H9 (cell line): ENCODE data around the gene MBD3L4. TPM values are rescaled to one million over a fixed set of nuclear protein-coding genes. Genes with fewer than 3 reads are reported as not detected.

Experiments used
- DNase-seq: peaks from one replicate; pipeline ENCODE4 v3.0.0-alpha.2; 2017
- H2AFZ ChIP-seq: one replicate; pipeline ENCODE4 v1.6.1; 2013; ENCODE audit warnings: mild to moderate bottlenecking, low read length, control low read depth, moderate library complexity
- H2AK5ac ChIP-seq: 2 replicates; pipeline ENCODE4 v1.6.1; 2013; ENCODE audit warnings: low read length, control low read depth, mixed read lengths; ENCODE audit not compliant: insufficient read length
- H2BK120ac ChIP-seq: one replicate; pipeline ENCODE4 v1.6.1; 2013; ENCODE audit warnings: low read depth, mild to moderate bottlenecking, low read length, control low read depth, inconsistent platforms; ENCODE audit not compliant: poor library complexity, severe bottlenecking
- H2BK12ac ChIP-seq: 2 replicates; pipeline ENCODE4 v1.6.1; 2013; ENCODE audit warnings: low read length, control low read depth, mixed read lengths, low read depth; ENCODE audit not compliant: insufficient read length
- H2BK15ac ChIP-seq: 2 replicates; pipeline ENCODE4 v1.6.1; 2013; ENCODE audit warnings: low read depth, low read length, control low read depth
- H2BK20ac ChIP-seq: one replicate; pipeline ENCODE4 v1.6.1; 2013; ENCODE audit warnings: low read depth, mild to moderate bottlenecking, low read length, control low read depth, inconsistent platforms; ENCODE audit not compliant: poor library complexity, severe bottlenecking
- H2BK5ac ChIP-seq: 2 replicates; pipeline ENCODE4 v1.6.1; 2013; ENCODE audit warnings: low read length, control low read depth, mixed read lengths; ENCODE audit not compliant: insufficient read length
- H3K14ac ChIP-seq: 2 replicates; pipeline ENCODE4 v1.6.1; 2013; ENCODE audit warnings: low read length, control low read depth; ENCODE audit not compliant: insufficient read depth
- H3K18ac ChIP-seq: 2 replicates; pipeline ENCODE4 v1.6.1; 2013; ENCODE audit warnings: low read depth, mild to moderate bottlenecking, mixed read lengths, low read length, control low read depth; ENCODE audit not compliant: insufficient read length
- H3K23ac ChIP-seq: 2 replicates; pipeline ENCODE4 v1.6.1; 2013; ENCODE audit warnings: low read length, control low read depth, mixed read lengths, low read depth; ENCODE audit not compliant: insufficient read length
- H3K23me2 ChIP-seq: 2 replicates; pipeline ENCODE4 v1.6.1; 2013; ENCODE audit warnings: low read depth, mild to moderate bottlenecking, mixed read lengths, low read length, control low read depth; ENCODE audit not compliant: insufficient read length, poor library complexity, severe bottlenecking
- H3K27ac ChIP-seq: 2 replicates; pipeline ENCODE4 v1.5.1; 2013; ENCODE audit warnings: low read length, control low read depth, mixed read lengths, low read depth; ENCODE audit not compliant: insufficient read length
- H3K27me3 ChIP-seq: 2 replicates; pipeline ENCODE4 v1.6.1; 2013; ENCODE audit warnings: low read length, control low read depth, inconsistent platforms; ENCODE audit not compliant: insufficient read depth
- H3K4ac ChIP-seq: 2 replicates; pipeline ENCODE4 v1.6.1; 2013; ENCODE audit warnings: low read depth, mild to moderate bottlenecking, control low read depth, inconsistent platforms, low read length, moderate library complexity
- H3K4me1 ChIP-seq: 2 replicates; pipeline ENCODE4 v1.6.1; 2013; ENCODE audit warnings: low read length, control low read depth, inconsistent platforms; ENCODE audit not compliant: insufficient read depth
- H3K4me2 ChIP-seq: 2 replicates; pipeline ENCODE4 v1.6.1; 2013; ENCODE audit warnings: low read length, control low read depth, mixed read lengths; ENCODE audit not compliant: insufficient read length, insufficient read depth
- H3K56ac ChIP-seq: 2 replicates; pipeline ENCODE4 v1.6.1; 2013; ENCODE audit warnings: low read depth, mild to moderate bottlenecking, mixed read lengths, low read length, control low read depth; ENCODE audit not compliant: insufficient read length
- H3K79me1 ChIP-seq: 2 replicates; pipeline ENCODE4 v1.6.1; 2013; ENCODE audit warnings: low read depth, mild to moderate bottlenecking, moderate library complexity, low read length, control low read depth, inconsistent platforms; ENCODE audit not compliant: insufficient read depth, poor library complexity, severe bottlenecking
- H3K79me2 ChIP-seq: 2 replicates; pipeline ENCODE4 v1.6.1; 2013; ENCODE audit warnings: low read length, control low read depth, inconsistent platforms; ENCODE audit not compliant: insufficient read depth
- H3K9ac ChIP-seq: 2 replicates; pipeline ENCODE4 v1.6.1; 2013; ENCODE audit warnings: low read length, control low read depth, mixed read lengths; ENCODE audit not compliant: insufficient read length; ENCODE audit errors: extremely low read depth
- H3K9me3 ChIP-seq: one replicate; pipeline ENCODE4 v1.6.1; 2013; ENCODE audit warnings: low read depth, low read length, inconsistent platforms; ENCODE audit not compliant: control insufficient read depth
- H3T11ph ChIP-seq: one replicate; pipeline ENCODE4 v1.6.1; 2013; ENCODE audit warnings: mild to moderate bottlenecking, low read length, control low read depth, inconsistent platforms
- H4K20me1 ChIP-seq: one replicate; pipeline ENCODE4 v1.6.1; 2013; ENCODE audit not compliant: control insufficient read depth, insufficient read length, insufficient read depth
- H4K5ac ChIP-seq: 2 replicates; pipeline ENCODE4 v1.6.1; 2013; ENCODE audit warnings: low read depth, mild to moderate bottlenecking, mixed read lengths, low read length, control low read depth; ENCODE audit not compliant: insufficient read length
- H4K8ac ChIP-seq: replicated peaks from 2 replicates; pipeline ENCODE4 v1.6.1; 2013; ENCODE audit warnings: low read length, control low read depth, mixed read lengths, low read depth; ENCODE audit not compliant: insufficient read length
- H4K91ac ChIP-seq: 2 replicates; pipeline ENCODE4 v1.6.1; 2013; ENCODE audit warnings: low read depth, mild to moderate bottlenecking, moderate library complexity, mixed read lengths, low read length, control low read depth; ENCODE audit not compliant: insufficient read length
- H3K27ac Mint-ChIP-seq, 3 experiments: 2 replicates in 2 of 3; 3 replicates in 1 of 3; pipeline ENCODE4 v1.8.0; 2020 to 2021; ENCODE audit warnings: mixed read lengths in 3 of 3, mild to moderate bottlenecking in 1 of 3, moderate library complexity in 1 of 3
- H3K27me3 Mint-ChIP-seq: 2 replicates; pipeline ENCODE4 v1.8.0; 2021; ENCODE audit warnings: low read depth, mild to moderate bottlenecking, moderate library complexity, mixed read lengths
- H3K36me3 Mint-ChIP-seq, 3 experiments: 2 replicates in 2 of 3; 3 replicates in 1 of 3; pipeline ENCODE4 v1.8.0; 2020 to 2021; ENCODE audit warnings: low read depth in 3 of 3, mixed read lengths in 3 of 3; ENCODE audit not compliant: insufficient read depth in 1 of 3
- H3K4me1 Mint-ChIP-seq, 2 experiments: 2 replicates each; pipeline ENCODE4 v1.8.0; 2020; ENCODE audit warnings: mixed read lengths in 2 of 2
- H3K4me3 Mint-ChIP-seq, 2 experiments: 2 replicates in 1 of 2; 3 replicates in 1 of 2; pipeline ENCODE4 v1.8.0; 2020 to 2021; ENCODE audit warnings: mild to moderate bottlenecking in 2 of 2, mixed read lengths in 2 of 2, moderate library complexity in 1 of 2
- H3K9me3 Mint-ChIP-seq, 2 experiments: 2 replicates in 1 of 2; 3 replicates in 1 of 2; pipeline ENCODE4 v1.8.0; 2020; ENCODE audit warnings: mild to moderate bottlenecking in 2 of 2, mixed read lengths in 2 of 2, moderate library complexity in 1 of 2
- CTCF ChIP-seq: fragments of 200-600 bp; sonication (generic); conservative IDR thresholded peaks from 3 replicates; pipeline ENCODE4 v1.8.0; 2021; ENCODE audit warnings: antibody characterized with exemption, mild to moderate bottlenecking
- WGBS: extraction: QIAGEN DNeasy Blood & Tissue Kit; methylation state at CpG from one replicate; pipeline ENCODE4 v1.1.7; 2013; ENCODE audit warnings: missing lambda C conversion rate, low lambda C conversion rate, mixed read lengths; ENCODE audit not compliant: insufficient read length; ENCODE audit errors: extremely low coverage; 5-methylcytosine and 5-hydroxymethylcytosine counted together
- total RNA-seq: library from RNA; stranded (reverse); gene quantifications from 2 replicates; pipeline ENCODE4 v1.2.1, GENCODE V29; 2021

Gene MBD3L4
- total RNA-seq, 1 experiment from 2014 or later: not detected

DNA sequence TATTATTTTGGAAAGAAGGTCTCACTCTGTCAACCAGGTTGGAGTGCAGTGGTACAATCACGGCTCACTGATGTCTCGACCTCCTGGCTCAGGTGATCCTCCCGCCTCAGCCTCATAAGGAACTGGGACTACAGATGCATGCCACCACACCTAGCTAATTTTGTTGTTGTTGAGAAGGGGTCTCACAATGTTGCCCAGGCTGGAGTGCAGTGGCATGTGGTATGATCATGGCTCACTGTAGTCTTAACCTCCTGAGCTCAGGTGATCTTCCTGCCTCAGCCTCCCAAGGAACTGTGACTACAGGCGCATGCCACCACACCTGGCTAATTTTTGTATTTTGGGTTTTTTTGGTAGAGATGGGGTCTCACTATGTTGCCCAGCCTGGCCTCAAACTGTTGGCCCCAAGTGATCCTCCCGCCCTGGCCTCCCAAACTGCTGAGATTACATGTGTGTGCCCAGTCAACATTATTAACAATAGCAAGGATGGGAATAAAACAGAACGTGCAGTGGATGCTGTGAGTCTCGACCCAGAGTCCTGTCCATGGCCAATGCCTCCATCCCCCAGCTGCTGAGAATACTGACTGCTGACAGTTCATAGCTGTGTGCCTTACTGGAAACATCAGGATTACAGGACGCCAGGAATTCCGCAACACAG is 23.9 kb upstream of the MBD3L4 start:
- Histone ChIP-seq H4K8ac (no peak overlapping the region), H2AFZ (no peak overlapping the region), H3K27me3 (no peaks in the 10 kb centered on the region), H2BK120ac (no peak overlapping the region), H2BK5ac (no peak overlapping the region), H2BK15ac (no peak overlapping the region), H3K4ac (no peak overlapping the region), H3K4me2 (no peak overlapping the region), H4K91ac (no peak overlapping the region), H3K4me1 (no peaks in the 10 kb centered on the region), H3K14ac (no peak overlapping the region), H3K9ac (no peak overlapping the region), H3K56ac (no peak overlapping the region), H2AK5ac (no peak overlapping the region), H3K18ac (no peak overlapping the region), H2BK12ac (no peak overlapping the region), H2BK20ac (no peak overlapping the region), H3K23me2 (no peaks in the 10 kb centered on the region), H3K79me1 (no peaks in the 10 kb centered on the region), H4K20me1 (no peaks in the 10 kb centered on the region), H3K23ac (no peak overlapping the region), H3T11ph (no peak overlapping the region), H3K9me3 (no peaks in the 10 kb centered on the region), H3K79me2 (no peaks in the 10 kb centered on the region), H3K27ac (no peak overlapping the region), H4K5ac (no peak overlapping the region)
- no peak for TF ChIP-seq CTCF
- no peak overlapping the region for H3K4me3 Mint-ChIP-seq
- no CpG with 5 or more reads among the region's 9 CpGs for WGBS
- DNase-seq: no peak
- no peak overlapping the region for H3K27ac Mint-ChIP-seq
- peaks cover 30 to 48% of the 10 kb centered on the region in 2 experiments for H3K9me3 Mint-ChIP-seq
- no peaks in the 10 kb centered on the region for H3K27me3 Mint-ChIP-seq
- peaks cover 0 to 1% of the 10 kb centered on the region in 2 experiments; a peak in 2 of 4 replicates for H3K4me1 Mint-ChIP-seq
- H3K36me3 Mint-ChIP-seq: peaks cover 0 to 6% (median 3%) of the 10 kb centered on the region in 3 experiments; a peak in 6 of 7 replicates
